ENCODE data around the gene PCDH17.

Gene PCDH17

GRCh38 chr13:57631596-57632275 lies at the start of gene PCDH17:
PCDH17 (plus strand) TSS chr13:57631744; CDS start chr13:57632547, 803 bp downstream.
- peaks cover 71% of the 10 kb centered on the region for H3K27me3 ChIP-seq (replicated peaks; ENCODE audit: control insufficient read depth, insufficient read depth, low read length)
- H3K9ac ChIP-seq (ENCODE audit: low read length), result no peak within 1 kb of the TSS
- peak within 1 kb of the TSS; percentile 79 for H3K4me3 ChIP-seq (ENCODE audit: low read length)
- peaks cover 31% of the 10 kb centered on the region for H3K4me1 ChIP-seq (ENCODE audit: control insufficient read depth, insufficient read depth, low read length)
- H3K9me3 ChIP-seq (ENCODE audit: control insufficient read depth, low read length), result peaks cover 11% of the 10 kb centered on the region
- peak; percentile 39 for DNase-seq (ENCODE audit: low read depth)
- no peaks in the 10 kb centered on the region for H3K36me3 ChIP-seq (ENCODE audit: control insufficient read depth, insufficient read depth, low read length, severe bottlenecking)

GRCh38 chr13:57582032-57582431 lies 49.5 kb upstream of the PCDH17 start:
- Histone ChIP-seq H3K36me3 (ENCODE audit: control insufficient read depth, insufficient read depth, low read length, severe bottlenecking) (no peaks in the 10 kb centered on the region), H3K27me3 (replicated peaks; ENCODE audit: control insufficient read depth, insufficient read depth, low read length) (no peaks in the 10 kb centered on the region), H3K9me3 (ENCODE audit: control insufficient read depth, low read length) (peaks cover 3% of the 10 kb centered on the region), H3K4me3 (ENCODE audit: low read length) (no peak overlapping the region), H3K9ac (ENCODE audit: low read length) (no peak overlapping the region), H3K4me1 (ENCODE audit: control insufficient read depth, insufficient read depth, low read length) (no peaks in the 10 kb centered on the region)
- no peak for DNase-seq (ENCODE audit: low read depth)

GRCh38 chr13:57583529-57583928 lies 48.0 kb upstream of the PCDH17 start:
- no peak for DNase-seq (ENCODE audit: low read depth)
- Histone ChIP-seq H3K4me1 (ENCODE audit: control insufficient read depth, insufficient read depth, low read length) (no peaks in the 10 kb centered on the region), H3K27me3 (replicated peaks; ENCODE audit: control insufficient read depth, insufficient read depth, low read length) (no peaks in the 10 kb centered on the region), H3K9ac (ENCODE audit: low read length) (no peak overlapping the region), H3K9me3 (ENCODE audit: control insufficient read depth, low read length) (peaks cover 3% of the 10 kb centered on the region), H3K4me3 (ENCODE audit: low read length) (no peak overlapping the region), H3K36me3 (ENCODE audit: control insufficient read depth, insufficient read depth, low read length, severe bottlenecking) (no peaks in the 10 kb centered on the region)

GRCh38 chr13:57588639-57589038 lies 42.9 kb upstream of the PCDH17 start:
- no peak for DNase-seq (ENCODE audit: low read depth)
- no peak overlapping the region for H3K9ac ChIP-seq (ENCODE audit: low read length)
- H3K36me3 ChIP-seq (ENCODE audit: control insufficient read depth, insufficient read depth, low read length, severe bottlenecking), result no peaks in the 10 kb centered on the region
- H3K9me3 ChIP-seq (ENCODE audit: control insufficient read depth, low read length), result no peaks in the 10 kb centered on the region
- no peaks in the 10 kb centered on the region for H3K27me3 ChIP-seq (replicated peaks; ENCODE audit: control insufficient read depth, insufficient read depth, low read length)
- no peak overlapping the region for H3K4me3 ChIP-seq (ENCODE audit: low read length)
- no peaks in the 10 kb centered on the region for H3K4me1 ChIP-seq (ENCODE audit: control insufficient read depth, insufficient read depth, low read length)

- H3K9me3 ChIP-seq (ENCODE audit: control insufficient read depth, low read length), result no peaks in the 10 kb centered on the region
- H3K9ac ChIP-seq (ENCODE audit: low read length), result no peak overlapping the region
- no peak for DNase-seq (ENCODE audit: low read depth)
- H3K27me3 ChIP-seq (replicated peaks; ENCODE audit: control insufficient read depth, insufficient read depth, low read length), result no peaks in the 10 kb centered on the region
- no peak overlapping the region for H3K4me3 ChIP-seq (ENCODE audit: low read length)
- H3K36me3 ChIP-seq (ENCODE audit: control insufficient read depth, insufficient read depth, low read length, severe bottlenecking), result no peaks in the 10 kb centered on the region
- H3K4me1 ChIP-seq (ENCODE audit: control insufficient read depth, insufficient read depth, low read length), result no peaks in the 10 kb centered on the region
Measured at GRCh38 chr13:57595775-57596174, 35.8 kb upstream of the PCDH17 start.

GRCh38 chr13:57601536-57601935 lies 30.0 kb upstream of the PCDH17 start:
- no peaks in the 10 kb centered on the region for H3K4me1 ChIP-seq (ENCODE audit: control insufficient read depth, insufficient read depth, low read length)
- no peak for DNase-seq (ENCODE audit: low read depth)
- no peaks in the 10 kb centered on the region for H3K9me3 ChIP-seq (ENCODE audit: control insufficient read depth, low read length)
- H3K4me3 ChIP-seq (ENCODE audit: low read length), result no peak overlapping the region
- no peaks in the 10 kb centered on the region for H3K36me3 ChIP-seq (ENCODE audit: control insufficient read depth, insufficient read depth, low read length, severe bottlenecking)
- H3K9ac ChIP-seq (ENCODE audit: low read length), result no peak overlapping the region
- no peaks in the 10 kb centered on the region for H3K27me3 ChIP-seq (replicated peaks; ENCODE audit: control insufficient read depth, insufficient read depth, low read length)

GRCh38 chr13:57604442-57604841 lies 27.1 kb upstream of the PCDH17 start:
- H3K36me3 ChIP-seq (ENCODE audit: control insufficient read depth, insufficient read depth, low read length, severe bottlenecking), result no peaks in the 10 kb centered on the region
- no peaks in the 10 kb centered on the region for H3K9me3 ChIP-seq (ENCODE audit: control insufficient read depth, low read length)
- H3K4me1 ChIP-seq (ENCODE audit: control insufficient read depth, insufficient read depth, low read length), result no peaks in the 10 kb centered on the region
- H3K9ac ChIP-seq (ENCODE audit: low read length), result no peak overlapping the region
- H3K4me3 ChIP-seq (ENCODE audit: low read length), result no peak overlapping the region
- no peaks in the 10 kb centered on the region for H3K27me3 ChIP-seq (replicated peaks; ENCODE audit: control insufficient read depth, insufficient read depth, low read length)
- no peak for DNase-seq (ENCODE audit: low read depth)

- no peaks in the 10 kb centered on the region for H3K4me1 ChIP-seq (ENCODE audit: control insufficient read depth, insufficient read depth, low read length)
- no peak overlapping the region for H3K9ac ChIP-seq (ENCODE audit: low read length)
- H3K36me3 ChIP-seq (ENCODE audit: control insufficient read depth, insufficient read depth, low read length, severe bottlenecking), result no peaks in the 10 kb centered on the region
- DNase-seq (ENCODE audit: low read depth), result no peak
- no peak overlapping the region for H3K4me3 ChIP-seq (ENCODE audit: low read length)
- no peaks in the 10 kb centered on the region for H3K27me3 ChIP-seq (replicated peaks; ENCODE audit: control insufficient read depth, insufficient read depth, low read length)
- H3K9me3 ChIP-seq (ENCODE audit: control insufficient read depth, low read length), result no peaks in the 10 kb centered on the region
Measured at GRCh38 chr13:57611969-57612368, 19.6 kb upstream of the PCDH17 start.

- no peak overlapping the region for H3K4me3 ChIP-seq (ENCODE audit: low read length)
- no peaks in the 10 kb centered on the region for H3K4me1 ChIP-seq (ENCODE audit: control insufficient read depth, insufficient read depth, low read length)
- H3K9me3 ChIP-seq (ENCODE audit: control insufficient read depth, low read length), result no peaks in the 10 kb centered on the region
- H3K27me3 ChIP-seq (replicated peaks; ENCODE audit: control insufficient read depth, insufficient read depth, low read length), result no peaks in the 10 kb centered on the region
- no peak overlapping the region for H3K9ac ChIP-seq (ENCODE audit: low read length)
- DNase-seq (ENCODE audit: low read depth), result no peak
- H3K36me3 ChIP-seq (ENCODE audit: control insufficient read depth, insufficient read depth, low read length, severe bottlenecking), result no peaks in the 10 kb centered on the region
Measured at GRCh38 chr13:57612568-57612967, 19.0 kb upstream of the PCDH17 start.

- DNase-seq (ENCODE audit: low read depth), result peak; percentile 66
- H3K4me1 ChIP-seq (ENCODE audit: control insufficient read depth, insufficient read depth, low read length), result peaks cover 8% of the 10 kb centered on the region
- H3K36me3 ChIP-seq (ENCODE audit: control insufficient read depth, insufficient read depth, low read length, severe bottlenecking), result no peaks in the 10 kb centered on the region
- H3K9ac ChIP-seq (ENCODE audit: low read length), result no peak overlapping the region
- H3K27me3 ChIP-seq (replicated peaks; ENCODE audit: control insufficient read depth, insufficient read depth, low read length), result peaks cover 20% of the 10 kb centered on the region
- H3K9me3 ChIP-seq (ENCODE audit: control insufficient read depth, low read length), result no peaks in the 10 kb centered on the region
- H3K4me3 ChIP-seq (ENCODE audit: low read length), result no peak overlapping the region
Measured at GRCh38 chr13:57624565-57625435, 6.7 kb upstream of the PCDH17 start.

- H3K9me3 ChIP-seq (ENCODE audit: control insufficient read depth, low read length), result peaks cover under 1% of the 10 kb centered on the region
- H3K36me3 ChIP-seq (ENCODE audit: control insufficient read depth, insufficient read depth, low read length, severe bottlenecking), result no peaks in the 10 kb centered on the region
- no peak overlapping the region for H3K4me3 ChIP-seq (ENCODE audit: low read length)
- H3K9ac ChIP-seq (ENCODE audit: low read length), result no peak overlapping the region
- peaks cover 48% of the 10 kb centered on the region for H3K27me3 ChIP-seq (replicated peaks; ENCODE audit: control insufficient read depth, insufficient read depth, low read length)
- peaks cover 31% of the 10 kb centered on the region for H3K4me1 ChIP-seq (ENCODE audit: control insufficient read depth, insufficient read depth, low read length)
- peak; percentile 35 for DNase-seq (ENCODE audit: low read depth)
Measured at GRCh38 chr13:57627663-57628062, 3.9 kb upstream of the PCDH17 start.
